Testis (tissue), 2 donors: ENCODE results near the gene OR14K1.

Experiments
- POLR2A ChIP-seq: fragments of 450-650 bp; IDR thresholded peaks from one replicate; pipeline ENCODE4 v1.6.1; 2017; ENCODE audit warnings: antibody characterized with exemption, mild to moderate bottlenecking, moderate library complexity
- TF ChIP-seq, protein P1 (sequence below), 3 experiments: fragments of 450-650 bp in 2 of 3; fragments of 200-600 bp in 1 of 3; sonication (generic) in 1 of 3; IDR thresholded peaks; one replicate each; pipeline ENCODE4 v1.5.1; 2016 to 2019; ENCODE audit warnings: antibody characterized with exemption in 3 of 3, mild to moderate bottlenecking in 2 of 3, moderate library complexity in 1 of 3

DNA sequence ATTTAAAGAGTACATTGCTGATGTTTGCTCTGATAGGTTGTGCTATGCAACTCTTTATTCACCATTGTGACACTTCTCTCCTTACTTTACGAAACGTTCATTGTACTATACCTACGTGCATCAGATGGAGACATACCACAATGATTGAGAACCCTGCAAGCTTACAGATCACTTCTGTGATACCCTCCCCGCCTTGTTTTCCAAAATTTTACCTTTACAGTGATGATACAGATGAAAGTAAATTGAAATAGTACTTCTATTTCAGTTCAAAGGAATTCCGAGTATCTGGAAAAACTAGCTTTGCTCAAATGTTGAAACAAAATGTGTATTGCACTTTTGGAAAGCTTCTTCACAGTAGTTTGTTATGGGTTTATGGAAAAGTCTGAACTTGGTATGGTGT lies 3.3 kb downstream of the OR14K1 start:
- TF ChIP-seq, protein P1, sequence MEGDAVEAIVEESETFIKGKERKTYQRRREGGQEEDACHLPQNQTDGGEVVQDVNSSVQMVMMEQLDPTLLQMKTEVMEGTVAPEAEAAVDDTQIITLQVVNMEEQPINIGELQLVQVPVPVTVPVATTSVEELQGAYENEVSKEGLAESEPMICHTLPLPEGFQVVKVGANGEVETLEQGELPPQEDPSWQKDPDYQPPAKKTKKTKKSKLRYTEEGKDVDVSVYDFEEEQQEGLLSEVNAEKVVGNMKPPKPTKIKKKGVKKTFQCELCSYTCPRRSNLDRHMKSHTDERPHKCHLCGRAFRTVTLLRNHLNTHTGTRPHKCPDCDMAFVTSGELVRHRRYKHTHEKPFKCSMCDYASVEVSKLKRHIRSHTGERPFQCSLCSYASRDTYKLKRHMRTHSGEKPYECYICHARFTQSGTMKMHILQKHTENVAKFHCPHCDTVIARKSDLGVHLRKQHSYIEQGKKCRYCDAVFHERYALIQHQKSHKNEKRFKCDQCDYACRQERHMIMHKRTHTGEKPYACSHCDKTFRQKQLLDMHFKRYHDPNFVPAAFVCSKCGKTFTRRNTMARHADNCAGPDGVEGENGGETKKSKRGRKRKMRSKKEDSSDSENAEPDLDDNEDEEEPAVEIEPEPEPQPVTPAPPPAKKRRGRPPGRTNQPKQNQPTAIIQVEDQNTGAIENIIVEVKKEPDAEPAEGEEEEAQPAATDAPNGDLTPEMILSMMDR (IDR thresholded peaks at IDR 0.05), result no peak
- no peak for TF ChIP-seq POLR2A
